Fibroblast of the aortic adventitia (primary cell): ENCODE data around the gene SMPD3. TPM values are rescaled to one million over a fixed set of nuclear protein-coding genes. Genes with fewer than 3 reads are reported as not detected.

ENCODE experiments used
- DNase-seq: peaks from one replicate; pipeline ENCODE4 v3.0.0-alpha.2; 2010; ENCODE audit warnings: low read depth
- H3K4me3 ChIP-seq: 2 replicates; pipeline ENCODE4 v1.5.1; 2011; ENCODE audit warnings: low read depth, mild to moderate bottlenecking, control low read depth, low read length, moderate library complexity
- total RNA-seq: library from RNA; depleted of rRNA; stranded (reverse); fragments of >200 nt; gene quantifications from 2 replicates; pipeline ENCODE4 v1.2.3, GENCODE V29; 2012; ENCODE audit warnings: low replicate concordance
- TF ChIP-seq, protein P1 (sequence below): IDR thresholded peaks from 2 replicates; pipeline ENCODE4 v1.5.1; 2011; ENCODE audit warnings: mild to moderate bottlenecking, low read length, control low read depth, inconsistent platforms; ENCODE audit not compliant: insufficient read depth

SMPD3 gene
- total RNA-seq, 1 donor: not detected

DNA sequence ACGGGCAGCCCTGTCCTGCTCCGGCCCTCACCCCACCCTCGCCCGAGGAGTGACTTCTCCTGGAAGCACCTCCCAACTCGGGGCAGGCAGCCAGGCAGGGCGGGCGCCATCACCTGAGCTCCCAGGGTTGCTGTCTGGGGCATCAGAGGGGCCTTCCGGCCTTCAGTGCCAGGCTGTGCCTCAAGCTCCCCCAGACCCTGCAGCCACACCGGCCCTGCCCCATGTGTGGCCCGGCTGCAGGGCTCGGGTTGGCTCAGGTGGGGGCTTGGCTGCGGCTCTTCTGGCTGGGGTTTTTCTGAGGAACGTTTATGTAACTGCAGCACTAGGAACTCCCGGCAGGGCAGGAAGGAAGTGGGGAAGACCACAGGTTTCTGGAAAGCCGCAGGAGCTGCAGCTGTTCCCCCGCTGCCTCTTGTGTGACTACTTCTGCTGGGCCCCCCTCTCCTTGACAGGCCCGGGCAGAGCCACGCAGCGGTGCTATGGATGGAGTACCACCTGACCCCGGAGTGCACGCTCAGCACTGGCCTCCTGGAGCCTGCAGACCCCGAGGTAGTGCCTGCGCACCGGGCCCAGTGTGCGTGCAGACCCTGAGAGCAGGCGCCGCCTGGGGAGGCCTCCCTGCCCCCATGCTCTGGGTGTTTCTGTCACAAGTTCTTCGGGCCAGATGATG is 91.9 kb downstream of the SMPD3 start:
- TF ChIP-seq, protein P1, sequence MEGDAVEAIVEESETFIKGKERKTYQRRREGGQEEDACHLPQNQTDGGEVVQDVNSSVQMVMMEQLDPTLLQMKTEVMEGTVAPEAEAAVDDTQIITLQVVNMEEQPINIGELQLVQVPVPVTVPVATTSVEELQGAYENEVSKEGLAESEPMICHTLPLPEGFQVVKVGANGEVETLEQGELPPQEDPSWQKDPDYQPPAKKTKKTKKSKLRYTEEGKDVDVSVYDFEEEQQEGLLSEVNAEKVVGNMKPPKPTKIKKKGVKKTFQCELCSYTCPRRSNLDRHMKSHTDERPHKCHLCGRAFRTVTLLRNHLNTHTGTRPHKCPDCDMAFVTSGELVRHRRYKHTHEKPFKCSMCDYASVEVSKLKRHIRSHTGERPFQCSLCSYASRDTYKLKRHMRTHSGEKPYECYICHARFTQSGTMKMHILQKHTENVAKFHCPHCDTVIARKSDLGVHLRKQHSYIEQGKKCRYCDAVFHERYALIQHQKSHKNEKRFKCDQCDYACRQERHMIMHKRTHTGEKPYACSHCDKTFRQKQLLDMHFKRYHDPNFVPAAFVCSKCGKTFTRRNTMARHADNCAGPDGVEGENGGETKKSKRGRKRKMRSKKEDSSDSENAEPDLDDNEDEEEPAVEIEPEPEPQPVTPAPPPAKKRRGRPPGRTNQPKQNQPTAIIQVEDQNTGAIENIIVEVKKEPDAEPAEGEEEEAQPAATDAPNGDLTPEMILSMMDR: no peak
- no peak for DNase-seq
- no peak overlapping the region for H3K4me3 ChIP-seq

DNA sequence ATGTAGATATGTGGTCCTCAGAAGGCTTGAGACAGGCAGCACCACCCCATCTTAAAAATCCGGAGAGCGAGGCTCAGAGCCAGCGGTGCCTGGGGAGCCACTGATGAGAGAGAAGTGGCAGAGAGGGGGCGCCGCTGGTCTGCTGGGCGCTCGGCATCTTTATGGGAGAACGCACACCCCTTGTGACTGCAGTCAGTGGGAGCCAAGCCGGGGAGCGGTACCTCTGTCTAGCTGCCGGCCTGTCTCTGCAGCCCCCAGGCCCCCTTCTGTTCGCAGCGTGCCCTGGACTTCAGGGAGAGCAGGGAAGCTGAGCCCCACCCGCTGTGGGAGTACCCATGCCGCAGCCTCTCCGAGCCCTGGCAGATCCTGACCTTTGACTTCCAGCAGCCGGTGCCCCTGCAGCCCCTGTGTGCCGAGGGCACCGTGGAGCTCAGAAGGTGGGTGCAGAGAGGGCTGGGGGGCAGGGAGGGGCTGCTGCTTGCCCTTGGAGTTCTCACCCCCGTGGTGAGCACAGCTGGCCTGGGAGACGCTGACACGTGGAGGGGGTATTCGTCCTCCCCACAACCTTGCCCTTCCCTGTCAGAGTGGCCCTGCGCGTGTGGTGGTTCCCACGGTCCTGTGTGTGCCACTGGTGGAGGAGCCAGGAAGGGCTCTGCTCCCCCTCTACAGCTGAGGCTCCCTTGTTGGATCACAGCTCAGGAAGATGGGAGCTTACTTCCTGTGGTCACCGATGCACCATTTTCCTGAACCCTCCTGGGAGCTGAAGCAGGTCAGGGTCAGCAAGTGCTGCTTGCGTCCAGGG is 92.7 kb downstream of the SMPD3 start:
- DNase-seq: no peak
- H3K4me3 ChIP-seq: no peak overlapping the region
- TF ChIP-seq, protein P1: no peak

DNA sequence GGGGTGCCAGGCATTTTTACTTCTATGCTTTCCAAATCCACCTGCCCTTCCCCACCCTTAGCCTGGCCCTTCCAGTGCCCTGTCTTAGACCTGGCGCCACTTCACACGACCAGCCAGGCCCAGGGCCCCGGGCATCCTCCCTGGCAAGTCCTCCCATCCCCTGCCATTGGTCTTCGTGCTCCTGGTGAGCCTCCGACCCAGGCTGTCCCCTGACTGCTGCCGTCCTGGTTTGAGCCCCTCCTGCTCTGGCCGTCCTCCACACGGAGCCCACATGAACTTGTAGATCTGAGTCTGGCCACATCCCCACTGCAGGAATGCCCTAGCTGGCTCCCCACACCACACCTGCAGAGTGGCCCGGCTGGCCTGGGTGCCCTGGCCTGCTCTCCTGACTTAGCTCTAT is 93.5 kb downstream of the SMPD3 start:
- no peak overlapping the region for H3K4me3 ChIP-seq
- no peak for DNase-seq
- TF ChIP-seq, protein P1: no peak

DNA sequence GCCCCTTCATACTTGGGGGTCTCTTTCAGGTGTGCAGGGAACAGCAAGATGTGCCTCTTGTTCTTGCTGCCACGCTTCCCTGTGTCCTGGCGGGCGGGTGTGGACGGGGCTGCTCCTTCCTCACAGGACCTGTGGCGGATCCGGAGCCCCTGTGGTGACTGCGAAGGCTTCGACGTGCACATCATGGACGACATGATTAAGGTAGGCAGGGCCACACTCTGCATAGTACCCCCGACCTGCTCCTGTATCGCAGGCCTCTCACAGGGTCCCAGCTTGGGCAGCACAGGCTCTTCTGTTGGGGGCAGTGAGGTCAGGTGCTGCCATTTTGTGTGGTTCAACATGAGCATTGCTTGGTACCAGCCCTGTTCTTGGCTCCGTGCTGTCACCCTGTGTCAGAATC is 94.9 kb downstream of the SMPD3 start:
- no peak overlapping the region for H3K4me3 ChIP-seq
- TF ChIP-seq, protein P1: no peak
- DNase-seq: no peak

DNA sequence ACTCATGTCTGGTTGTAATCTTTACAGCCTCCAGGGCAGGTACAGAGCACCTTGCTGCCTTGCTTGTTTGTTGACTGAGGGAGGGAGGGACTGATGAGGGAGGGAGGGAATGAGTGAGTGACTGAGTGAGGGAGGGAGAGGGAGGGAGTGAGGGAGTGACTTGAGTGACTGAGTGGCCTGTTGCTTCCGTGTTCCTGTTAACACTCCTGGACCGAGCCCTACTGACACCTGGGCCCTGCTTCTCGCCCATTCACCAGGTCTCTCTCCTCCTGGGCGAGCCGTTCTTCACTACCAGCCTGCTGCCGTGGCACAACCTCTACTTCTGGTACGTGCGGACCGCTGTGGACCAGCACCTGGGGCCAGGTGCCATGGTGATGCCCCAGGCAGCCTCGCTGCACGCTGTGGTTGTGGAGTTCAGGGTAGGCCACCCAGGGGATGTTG is 96.3 kb downstream of the SMPD3 start:
- H3K4me3 ChIP-seq: no peak overlapping the region
- no peak for DNase-seq
- TF ChIP-seq, protein P1: no peak

DNA sequence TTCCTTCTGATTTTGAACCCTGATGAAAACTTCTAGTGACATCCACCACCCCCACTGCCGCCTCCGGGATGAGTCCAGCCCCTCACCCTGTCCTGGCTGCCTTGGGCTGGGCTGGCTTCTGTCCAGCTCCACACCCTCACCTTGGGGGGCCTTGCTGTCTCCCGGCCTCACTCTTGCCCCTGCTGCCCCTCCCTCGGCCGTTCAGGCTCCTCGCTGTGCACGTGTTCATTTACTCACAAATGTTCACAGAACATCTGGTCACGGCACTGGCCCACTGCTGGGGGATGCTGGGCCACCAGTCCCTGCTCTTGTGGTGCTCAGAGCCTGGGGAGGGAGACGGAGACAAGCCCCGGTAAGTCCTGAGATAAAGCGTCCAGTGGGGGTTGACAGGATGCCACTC is 96.8 kb downstream of the SMPD3 start:
- no peak for DNase-seq
- TF ChIP-seq, protein P1: no peak
- H3K4me3 ChIP-seq: no peak overlapping the region
